HCEC 1CT (cell line): Measurements from ENCODE around the gene CAMTA1.

ENCODE experiments used
- DNase-seq: peaks from one replicate; pipeline ENCODE4 v3.0.0-alpha.2; 2017

Gene CAMTA1

GRCh38 chr1:7278827-7279765 is 493.8 kb downstream of the CAMTA1 start:
- DNase-seq: no peak

- DNase-seq: no peak
Observed at GRCh38 chr1:7279769-7280168, 494.5 kb downstream of the CAMTA1 start.

GRCh38 chr1:7280347-7280960 is 495.2 kb downstream of the CAMTA1 start:
- DNase-seq: no peak

- DNase-seq: peak; percentile 98
Observed at GRCh38 chr1:7281821-7282220, 496.6 kb downstream of the CAMTA1 start.

GRCh38 chr1:7284839-7285435 is 499.7 kb downstream of the CAMTA1 start:
- DNase-seq: peak; percentile 49

GRCh38 chr1:7285856-7286454 is 500.7 kb downstream of the CAMTA1 start:
- no peak for DNase-seq

GRCh38 chr1:7287013-7287412 is 501.8 kb downstream of the CAMTA1 start:
- no peak for DNase-seq

- DNase-seq: no peak
Observed at GRCh38 chr1:7288992-7289391, 503.7 kb downstream of the CAMTA1 start.

GRCh38 chr1:7289694-7290093 is 504.4 kb downstream of the CAMTA1 start:
- no peak for DNase-seq

- peak; percentile 48 for DNase-seq
Observed at GRCh38 chr1:7290971-7291970, 506.0 kb downstream of the CAMTA1 start.

GRCh38 chr1:7292036-7292681 is 506.9 kb downstream of the CAMTA1 start:
- DNase-seq: no peak

GRCh38 chr1:7292714-7293419 is 507.6 kb downstream of the CAMTA1 start:
- no peak for DNase-seq

- no peak for DNase-seq
Observed at GRCh38 chr1:7293702-7294629, 508.7 kb downstream of the CAMTA1 start.

- no peak for DNase-seq
Observed at GRCh38 chr1:7294636-7295035, 509.4 kb downstream of the CAMTA1 start.

GRCh38 chr1:7295946-7296345 is 510.7 kb downstream of the CAMTA1 start:
- DNase-seq: no peak

- DNase-seq: no peak
Observed at GRCh38 chr1:7296968-7297367, 511.7 kb downstream of the CAMTA1 start.

GRCh38 chr1:7298145-7298544 is 512.9 kb downstream of the CAMTA1 start:
- no peak for DNase-seq

- peak; percentile 71 for DNase-seq
Observed at GRCh38 chr1:7298749-7299151, 513.5 kb downstream of the CAMTA1 start.

- DNase-seq: peak; percentile 98
Observed at GRCh38 chr1:7299329-7299799, 514.1 kb downstream of the CAMTA1 start.

GRCh38 chr1:7299994-7300393 is 514.7 kb downstream of the CAMTA1 start:
- DNase-seq: peak; percentile 94
